ENCODE results near the gene LY6G6D.

Gene LY6G6D

DNA sequence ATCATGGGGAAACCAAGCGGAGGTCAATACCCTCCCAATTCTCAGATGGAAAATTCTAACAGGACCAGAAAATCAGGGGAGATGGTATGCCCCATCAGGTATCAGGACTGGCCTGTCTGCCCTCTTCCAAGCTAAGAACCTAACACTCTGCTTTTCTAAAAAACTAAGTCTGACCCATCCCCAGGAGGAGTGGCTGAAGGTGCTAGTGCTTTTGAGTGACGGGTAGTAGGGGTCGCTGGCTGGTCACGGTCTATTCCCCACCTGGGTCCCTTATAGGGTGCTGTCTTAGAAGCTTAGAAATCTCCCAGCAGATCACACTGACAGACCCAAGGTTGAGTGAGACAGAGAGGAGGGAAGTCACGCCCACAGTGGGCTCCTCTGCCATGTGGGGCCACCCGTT lies 21.6 kb upstream of the LY6G6D start:
- Histone ChIP-seq H3K4me3 (ENCODE audit: extremely low read depth, insufficient read depth, low read length, poor library complexity, severe bottlenecking) (no peak overlapping the region), H3K27ac (ENCODE audit: low read depth, low read length, severe bottlenecking) (no peak overlapping the region), H3K9me3 (ENCODE audit: control insufficient read depth, low read length) (no peaks in the 10 kb centered on the region), H3K4me1 (ENCODE audit: control insufficient read depth, insufficient read depth, low read length, poor library complexity, severe bottlenecking) (peaks cover 9% of the 10 kb centered on the region), H3K36me3 (ENCODE audit: control insufficient read depth, insufficient read depth, low read length) (peaks cover 82% of the 10 kb centered on the region)
- 93 to 96% methylated on average over 4 of the region's 6 CpGs for whole genome bisulfite sequencing, 2 experiments (ENCODE audit: insufficient coverage in 2 of 2)

DNA sequence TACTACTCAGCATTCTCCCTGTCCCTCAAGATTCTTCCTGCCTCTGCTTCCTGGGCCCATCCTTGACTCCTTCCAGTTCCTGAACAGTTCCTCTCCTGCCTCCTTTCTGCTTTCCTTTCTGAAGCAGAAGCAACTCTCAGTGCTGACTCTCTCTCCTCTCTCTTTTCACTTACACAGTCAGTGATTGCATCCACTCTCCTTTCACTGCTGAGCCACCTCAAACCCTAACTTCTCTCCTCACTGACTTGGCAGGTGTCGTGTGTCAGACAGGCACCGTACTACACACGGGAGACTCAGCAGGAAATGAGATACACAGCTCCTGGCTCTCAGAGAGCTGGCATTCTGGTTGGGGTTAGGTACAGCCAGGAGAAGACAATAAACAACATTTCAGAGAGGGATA lies 17.6 kb upstream of the LY6G6D start:
- Histone ChIP-seq H3K27ac (ENCODE audit: low read depth, low read length, severe bottlenecking) (no peak overlapping the region), H3K4me3 (ENCODE audit: extremely low read depth, insufficient read depth, low read length, poor library complexity, severe bottlenecking) (no peak overlapping the region), H3K4me1 (ENCODE audit: control insufficient read depth, insufficient read depth, low read length, poor library complexity, severe bottlenecking) (peaks cover 3% of the 10 kb centered on the region), H3K9me3 (ENCODE audit: control insufficient read depth, low read length) (no peaks in the 10 kb centered on the region), H3K36me3 (ENCODE audit: control insufficient read depth, insufficient read depth, low read length) (peaks cover 82% of the 10 kb centered on the region)
- 76% methylated on average over 3 of the region's 3 CpGs; no CpG with 5 or more reads in 1 of the 2 experiments for WGBS, 2 experiments (ENCODE audit: insufficient coverage in 2 of 2)

DNA sequence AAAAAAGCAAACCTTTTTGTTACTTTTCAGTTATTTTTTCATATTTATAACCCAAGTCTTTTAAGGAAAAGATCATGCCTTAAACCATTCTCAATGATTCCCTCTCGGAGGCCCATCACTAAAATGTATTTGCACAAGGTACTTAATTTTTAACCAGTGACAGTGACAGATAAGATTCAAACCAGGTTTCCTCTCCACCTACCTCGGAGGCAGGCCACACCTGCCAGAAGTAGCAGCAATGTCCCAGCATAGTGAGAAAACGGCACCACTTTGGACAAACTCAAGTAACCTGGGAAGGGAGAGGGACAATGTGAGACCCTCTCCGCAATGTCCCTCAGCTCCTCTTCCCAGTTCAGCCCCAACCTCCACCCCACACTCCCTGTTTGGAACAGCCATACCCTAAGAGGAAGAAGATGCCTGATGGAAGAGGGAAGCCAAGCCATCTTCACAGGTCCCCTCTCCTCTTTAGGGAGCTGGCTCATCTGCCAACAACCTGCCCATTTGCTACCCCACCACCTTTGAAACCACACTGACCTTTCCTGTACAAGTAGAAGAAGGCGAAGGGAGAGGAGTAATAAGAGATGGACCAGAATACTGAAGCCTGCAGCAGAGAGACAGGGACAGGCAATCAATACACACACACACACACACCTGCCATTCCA lies 14.3 kb upstream of the LY6G6D start:
- no peaks in the 10 kb centered on the region for H3K9me3 ChIP-seq (ENCODE audit: control insufficient read depth, low read length)
- peaks cover 56% of the 10 kb centered on the region for H3K36me3 ChIP-seq (ENCODE audit: control insufficient read depth, insufficient read depth, low read length)
- no peak overlapping the region for H3K27ac ChIP-seq (ENCODE audit: low read depth, low read length, severe bottlenecking)
- no peak overlapping the region for H3K4me3 ChIP-seq (ENCODE audit: extremely low read depth, insufficient read depth, low read length, poor library complexity, severe bottlenecking)
- 87 to 93% methylated on average over 2 of the region's 5 CpGs for WGBS, 2 experiments (ENCODE audit: insufficient coverage in 2 of 2)
- peaks cover 3% of the 10 kb centered on the region for H3K4me1 ChIP-seq (ENCODE audit: control insufficient read depth, insufficient read depth, low read length, poor library complexity, severe bottlenecking)

DNA sequence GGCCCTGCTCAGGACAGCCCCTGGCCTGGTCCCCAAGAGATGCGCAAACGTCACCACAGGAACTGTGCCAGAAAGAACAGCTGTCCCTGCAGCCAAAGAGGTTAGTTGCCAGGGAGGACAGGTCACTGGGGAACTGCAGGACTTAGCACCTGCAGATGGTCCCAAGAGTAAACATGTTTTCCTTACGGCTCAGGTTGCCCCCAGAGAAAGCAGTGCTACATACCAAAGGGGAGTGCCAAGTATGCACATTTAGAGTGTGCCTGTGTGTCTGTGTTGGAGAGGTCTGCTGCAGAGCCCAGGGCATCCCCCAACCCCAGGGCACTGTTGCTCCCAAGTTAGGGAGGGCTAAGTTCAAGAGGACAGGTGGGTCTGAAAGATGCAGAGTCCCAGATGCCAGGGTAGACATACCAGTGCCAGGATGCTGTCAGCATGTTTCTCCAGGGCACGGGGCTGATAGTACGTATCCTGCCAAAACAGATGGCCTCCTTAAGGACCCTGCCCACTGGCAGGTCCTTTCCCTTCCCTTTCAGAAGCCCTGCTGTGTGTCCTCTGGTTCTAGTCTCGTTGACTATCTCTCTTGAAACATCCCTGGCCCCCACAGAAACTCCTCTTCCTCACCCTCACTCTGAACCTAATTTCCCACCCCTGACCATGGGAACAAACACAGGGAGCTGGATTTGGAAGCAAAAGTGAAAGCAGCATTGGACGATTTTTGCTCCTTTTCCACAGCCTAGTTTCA lies 13.3 kb upstream of the LY6G6D start:
- 66 to 78% methylated on average over 6 to 7 of the region's 7 CpGs for WGBS, 2 experiments (ENCODE audit: insufficient coverage in 2 of 2)
- H3K27ac ChIP-seq (ENCODE audit: low read depth, low read length, severe bottlenecking) = peak overlapping the region; percentile 17

DNA sequence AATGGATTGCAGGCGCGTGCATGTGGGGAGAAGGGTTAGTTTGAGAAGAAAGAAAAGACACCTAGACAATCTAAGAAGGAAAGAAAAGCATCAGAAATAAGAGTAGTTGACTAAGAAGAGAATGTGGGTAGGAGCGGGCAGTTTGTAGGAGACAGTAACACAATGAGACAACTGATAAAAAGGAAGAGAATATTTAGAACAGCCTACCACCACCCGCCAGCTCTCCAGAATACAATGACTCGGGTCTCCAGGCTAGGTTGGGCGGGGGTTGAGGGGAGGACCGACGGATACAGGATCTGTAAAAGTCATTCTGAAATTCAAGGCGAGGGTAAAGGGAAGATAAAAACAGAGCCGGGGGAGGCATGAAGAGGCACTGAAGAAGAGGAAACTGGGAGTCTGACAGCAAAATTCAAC lies 12.7 kb upstream of the LY6G6D start:
- H3K9me3 ChIP-seq (ENCODE audit: control insufficient read depth, low read length) = no peaks in the 10 kb centered on the region
- H3K4me1 ChIP-seq (ENCODE audit: control insufficient read depth, insufficient read depth, low read length, poor library complexity, severe bottlenecking) = peaks cover 3% of the 10 kb centered on the region
- H3K27ac ChIP-seq (ENCODE audit: low read depth, low read length, severe bottlenecking) = peak overlapping the region; percentile 86
- H3K36me3 ChIP-seq (ENCODE audit: control insufficient read depth, insufficient read depth, low read length) = peaks cover 41% of the 10 kb centered on the region
- 3 to 9% methylated on average over 4 of the region's 10 CpGs for WGBS, 2 experiments (ENCODE audit: insufficient coverage in 2 of 2)
- H3K4me3 ChIP-seq (ENCODE audit: extremely low read depth, insufficient read depth, low read length, poor library complexity, severe bottlenecking) = peak overlapping the region; percentile 92

More for the DNA sequence above, 13.3 kb upstream of the LY6G6D start:
- Histone ChIP-seq H3K4me1 (ENCODE audit: control insufficient read depth, insufficient read depth, low read length, poor library complexity, severe bottlenecking) (peaks cover 3% of the 10 kb centered on the region), H3K36me3 (ENCODE audit: control insufficient read depth, insufficient read depth, low read length) (peaks cover 47% of the 10 kb centered on the region), H3K4me3 (ENCODE audit: extremely low read depth, insufficient read depth, low read length, poor library complexity, severe bottlenecking) (peak overlapping the region; percentile 92), H3K9me3 (ENCODE audit: control insufficient read depth, low read length) (no peaks in the 10 kb centered on the region)

DNA sequence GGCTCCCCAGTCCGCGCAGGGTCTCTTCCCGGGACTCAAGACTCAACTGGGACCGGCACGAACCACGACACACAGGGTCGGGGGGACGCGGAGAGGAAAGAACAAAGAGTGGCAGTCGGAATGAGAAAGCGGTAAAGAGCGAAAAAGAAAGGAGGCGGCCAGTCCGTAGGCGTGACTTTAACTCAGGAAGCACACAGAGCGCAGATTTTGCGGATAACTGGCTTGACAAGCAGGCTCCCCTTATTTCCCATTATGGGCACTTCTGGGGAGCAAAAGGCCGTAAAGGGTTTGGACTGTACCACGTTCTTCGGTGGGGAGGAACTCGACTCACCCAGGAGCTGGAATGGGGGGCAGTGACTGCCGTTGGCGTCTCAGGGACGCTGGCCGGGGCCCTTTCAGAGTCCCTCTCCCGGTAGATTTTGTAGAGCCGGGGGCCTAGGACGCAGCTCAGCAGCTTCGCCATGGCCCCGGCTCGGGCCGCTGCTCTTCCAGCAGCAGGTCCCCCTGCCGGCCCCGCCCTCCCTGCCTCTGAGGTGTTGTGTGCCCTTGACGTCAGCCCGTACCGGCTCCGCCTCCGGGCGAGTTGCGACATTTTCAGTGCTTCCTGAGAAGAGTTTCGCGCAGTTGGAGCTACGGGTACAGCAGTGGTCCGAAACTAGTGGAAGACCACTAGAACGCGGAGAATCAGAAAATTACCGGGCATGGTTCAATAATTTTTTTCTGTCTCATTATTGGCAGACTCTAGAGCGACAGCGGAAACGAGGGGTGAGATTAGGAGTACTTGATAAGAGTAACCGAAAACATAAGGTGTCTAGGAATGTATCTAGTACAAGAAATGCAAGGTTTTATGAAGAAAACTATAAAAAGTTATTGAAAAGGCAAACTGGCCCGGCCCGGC lies 12.1 kb upstream of the LY6G6D start, which contains the start of gene ABHD16A:
Gene ABHD16A, minus strand, starts transcription at position 506 of the 898 bp plus-strand sequence. Its CDS starts 43 bp downstream, at position 463.
- peaks cover 34% of the 10 kb centered on the region for H3K36me3 ChIP-seq (ENCODE audit: control insufficient read depth, insufficient read depth, low read length)
- H3K4me1 ChIP-seq (ENCODE audit: control insufficient read depth, insufficient read depth, low read length, poor library complexity, severe bottlenecking) = no peaks in the 10 kb centered on the region
- H3K27ac ChIP-seq (ENCODE audit: low read depth, low read length, severe bottlenecking) = peak within 1 kb of the TSS; percentile 86
- 4 to 5% methylated on average over 46 to 54 of the region's 54 CpGs for WGBS, 2 experiments (ENCODE audit: insufficient coverage in 2 of 2)
- H3K4me3 ChIP-seq (ENCODE audit: extremely low read depth, insufficient read depth, low read length, poor library complexity, severe bottlenecking) = peak within 1 kb of the TSS; percentile 92
- no peaks in the 10 kb centered on the region for H3K9me3 ChIP-seq (ENCODE audit: control insufficient read depth, low read length)

DNA sequence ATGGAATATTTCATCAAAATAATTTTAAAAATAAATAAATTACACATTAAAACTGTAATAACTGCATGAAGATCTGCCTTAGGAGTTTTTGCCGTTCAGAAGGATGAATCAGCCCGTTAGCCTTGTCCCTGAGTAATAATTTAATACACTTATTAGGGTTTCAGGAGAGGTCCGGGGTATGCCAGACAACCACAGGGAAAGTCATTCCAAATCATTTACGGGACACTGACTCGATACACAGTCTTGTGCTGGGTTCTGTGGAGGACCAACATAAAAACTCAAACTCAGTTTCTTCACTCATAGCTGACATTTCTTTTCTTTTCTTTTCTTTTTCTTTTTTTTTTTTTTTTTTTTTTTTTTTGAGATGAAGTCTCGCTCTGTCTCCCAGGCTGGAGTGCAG lies 9.2 kb upstream of the LY6G6D start:
- peaks cover 7% of the 10 kb centered on the region for H3K36me3 ChIP-seq (ENCODE audit: control insufficient read depth, insufficient read depth, low read length)
- H3K4me1 ChIP-seq (ENCODE audit: control insufficient read depth, insufficient read depth, low read length, poor library complexity, severe bottlenecking) = peaks cover 4% of the 10 kb centered on the region
- H3K27ac ChIP-seq (ENCODE audit: low read depth, low read length, severe bottlenecking) = no peak overlapping the region
- H3K4me3 ChIP-seq (ENCODE audit: extremely low read depth, insufficient read depth, low read length, poor library complexity, severe bottlenecking) = no peak overlapping the region
- WGBS, 2 experiments (ENCODE audit: insufficient coverage in 2 of 2) = 93 to 96% methylated on average over 2 to 3 of the region's 6 CpGs
- H3K9me3 ChIP-seq (ENCODE audit: control insufficient read depth, low read length) = no peaks in the 10 kb centered on the region

DNA sequence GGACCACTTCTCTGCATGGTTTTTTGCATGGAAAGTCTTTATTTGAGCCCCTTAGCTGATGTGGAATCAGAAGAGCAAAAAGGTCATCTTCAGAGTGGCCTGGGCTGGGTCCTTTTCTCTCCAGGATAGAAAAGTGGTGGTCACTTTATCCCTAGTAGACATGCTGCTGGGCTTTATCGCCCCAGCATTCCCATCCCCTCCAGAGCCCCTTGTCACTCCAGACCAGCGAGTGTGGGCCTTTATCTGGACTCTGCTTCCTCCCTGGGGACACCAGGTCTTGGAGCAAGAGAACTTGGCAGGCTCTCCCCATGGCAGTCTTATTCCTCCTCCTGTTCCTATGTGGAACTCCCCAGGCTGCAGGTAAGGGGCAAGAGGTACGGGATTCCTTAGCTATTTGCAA lies 8.5 kb upstream of the LY6G6D start, which contains the start of gene LY6G6F:
Gene LY6G6F, plus strand, starts transcription at position 268 of the 400 bp plus-strand sequence. Its CDS starts 41 bp downstream, at position 309.
- peaks cover 4% of the 10 kb centered on the region for H3K4me1 ChIP-seq (ENCODE audit: control insufficient read depth, insufficient read depth, low read length, poor library complexity, severe bottlenecking)
- WGBS, 2 experiments (ENCODE audit: insufficient coverage in 2 of 2) = 76% methylated on average over 2 of the region's 3 CpGs; no CpG with 5 or more reads in 1 of the 2 experiments
- no peak within 1 kb of the TSS for H3K4me3 ChIP-seq (ENCODE audit: extremely low read depth, insufficient read depth, low read length, poor library complexity, severe bottlenecking)
- H3K9me3 ChIP-seq (ENCODE audit: control insufficient read depth, low read length) = no peaks in the 10 kb centered on the region
- peaks cover 1% of the 10 kb centered on the region for H3K36me3 ChIP-seq (ENCODE audit: control insufficient read depth, insufficient read depth, low read length)
- H3K27ac ChIP-seq (ENCODE audit: low read depth, low read length, severe bottlenecking) = no peak within 1 kb of the TSS

DNA sequence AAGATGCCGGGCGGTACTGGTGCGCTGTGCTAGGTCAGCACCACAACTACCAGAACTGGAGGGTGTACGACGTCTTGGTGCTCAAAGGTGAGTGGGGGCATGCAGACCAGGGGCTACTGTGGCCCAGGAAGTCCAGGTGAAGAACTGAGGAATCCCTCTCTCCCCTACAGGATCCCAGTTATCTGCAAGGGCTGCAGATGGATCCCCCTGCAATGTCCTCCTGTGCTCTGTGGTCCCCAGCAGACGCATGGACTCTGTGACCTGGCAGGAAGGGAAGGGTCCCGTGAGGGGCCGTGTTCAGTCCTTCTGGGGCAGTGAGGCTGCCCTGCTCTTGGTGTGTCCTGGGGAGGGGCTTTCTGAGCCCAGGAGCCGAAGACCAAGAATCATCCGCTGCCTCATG lies 7.4 kb upstream of the LY6G6D start:
- WGBS, 2 experiments (ENCODE audit: insufficient coverage in 2 of 2) = 93 to 96% methylated on average over 6 to 8 of the region's 10 CpGs
- Histone ChIP-seq H3K9me3 (ENCODE audit: control insufficient read depth, low read length) (no peaks in the 10 kb centered on the region), H3K27ac (ENCODE audit: low read depth, low read length, severe bottlenecking) (no peak overlapping the region), H3K4me3 (ENCODE audit: extremely low read depth, insufficient read depth, low read length, poor library complexity, severe bottlenecking) (no peak overlapping the region), H3K36me3 (ENCODE audit: control insufficient read depth, insufficient read depth, low read length) (no peaks in the 10 kb centered on the region), H3K4me1 (ENCODE audit: control insufficient read depth, insufficient read depth, low read length, poor library complexity, severe bottlenecking) (peaks cover 4% of the 10 kb centered on the region)

DNA sequence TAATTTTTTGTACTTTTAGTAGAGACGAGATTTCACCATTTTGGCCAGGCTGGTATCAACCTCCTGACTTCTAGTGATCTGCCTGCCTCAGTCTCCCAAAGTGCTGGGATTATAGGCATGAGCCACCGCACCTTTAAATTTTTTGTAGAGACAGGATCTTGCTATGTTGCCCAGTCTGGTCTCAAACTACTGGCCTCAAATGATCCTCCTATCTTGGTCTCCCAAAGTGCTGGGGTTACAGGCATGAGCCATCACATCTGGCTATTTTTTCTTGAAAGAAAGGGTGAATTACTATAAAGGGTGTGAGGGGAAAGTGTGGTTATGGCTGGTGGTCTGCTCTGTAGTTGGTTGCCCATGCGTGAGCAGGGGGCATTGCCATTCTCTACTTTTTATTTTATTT lies 6.9 kb upstream of the LY6G6D start:
- WGBS, 2 experiments (ENCODE audit: insufficient coverage in 2 of 2) = 76 to 94% methylated on average over 2 of the region's 3 CpGs
- no peak overlapping the region for H3K27ac ChIP-seq (ENCODE audit: low read depth, low read length, severe bottlenecking)
- H3K36me3 ChIP-seq (ENCODE audit: control insufficient read depth, insufficient read depth, low read length) = no peaks in the 10 kb centered on the region
- H3K4me1 ChIP-seq (ENCODE audit: control insufficient read depth, insufficient read depth, low read length, poor library complexity, severe bottlenecking) = peaks cover 8% of the 10 kb centered on the region
- no peak overlapping the region for H3K4me3 ChIP-seq (ENCODE audit: extremely low read depth, insufficient read depth, low read length, poor library complexity, severe bottlenecking)
- no peaks in the 10 kb centered on the region for H3K9me3 ChIP-seq (ENCODE audit: control insufficient read depth, low read length)
